H1 (cell line): Measurements from ENCODE around the gene COMMD2.

Experiments
- ASH2L ChIP-seq: fragments of 200-600, 300-600 bp; sonication (generic); IDR thresholded peaks from one replicate; pipeline ENCODE4 v1.7.1; 2017; ENCODE audit warnings: low read length
- MAFK ChIP-seq: IDR thresholded peaks from 2 replicates; pipeline ENCODE4 v1.6.1; 2012; ENCODE audit warnings: low read depth, mild to moderate bottlenecking, improper control_type of control experiment, low read length
- POLR2A ChIP-seq, 2 experiments: IDR thresholded peaks; 1 replicate in 1 of 2; 2 replicates in 1 of 2; pipeline ENCODE4 v1.6.1; 2011; ENCODE audit warnings: low read depth in 2 of 2, low read length in 2 of 2, mild to moderate bottlenecking in 2 of 2; ENCODE audit errors: control extremely low read depth in 1 of 2
- SIX5 ChIP-seq: IDR thresholded peaks from 2 replicates; pipeline ENCODE4 v1.6.1; 2011; ENCODE audit warnings: mild to moderate bottlenecking, low read depth, low read length
- TF ChIP-seq, protein P1 (sequence below), 3 experiments: IDR thresholded peaks; 1 replicate in 2 of 3; 2 replicates in 1 of 3; pipeline versions ENCODE4 v1.5.1 to v1.6.1; 2011; ENCODE audit warnings: low read length in 3 of 3, mild to moderate bottlenecking in 3 of 3, inconsistent platforms in 2 of 3, low read depth in 1 of 3, moderate library complexity in 1 of 3; ENCODE audit not compliant: insufficient read depth in 1 of 3; ENCODE audit errors: control extremely low read depth in 1 of 3
- TF ChIP-seq, protein P2 (sequence below): IDR thresholded peaks from 2 replicates; pipeline ENCODE4 v1.6.1; 2012; ENCODE audit warnings: low read length, inconsistent platforms

DNA sequence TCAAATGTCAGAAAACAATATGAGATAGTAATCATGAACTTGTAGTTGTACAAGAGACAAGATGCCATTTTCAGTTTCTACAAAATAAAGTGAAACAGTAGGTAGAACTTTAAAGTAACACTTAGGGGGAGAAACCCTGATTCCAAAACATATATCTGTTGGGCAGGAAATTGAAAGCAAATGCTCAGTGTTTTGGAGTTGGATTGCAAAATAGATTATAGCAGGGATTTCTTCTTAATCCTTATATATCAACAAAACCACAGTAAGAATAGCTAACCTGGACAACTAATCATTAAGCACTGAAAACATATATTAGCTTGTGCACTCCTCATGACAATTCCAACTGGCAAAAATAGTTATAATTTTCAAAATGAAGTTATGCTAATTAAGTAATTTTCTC lies 46.9 kb downstream of the COMMD2 start:
- TF ChIP-seq POLR2A (IDR thresholded peaks at IDR 0.05; ENCODE audit: control extremely low read depth in 1 of 2, low read depth in 2 of 2, low read length in 2 of 2): no peak
- no peak for TF ChIP-seq ASH2L
- TF ChIP-seq, protein P1, sequence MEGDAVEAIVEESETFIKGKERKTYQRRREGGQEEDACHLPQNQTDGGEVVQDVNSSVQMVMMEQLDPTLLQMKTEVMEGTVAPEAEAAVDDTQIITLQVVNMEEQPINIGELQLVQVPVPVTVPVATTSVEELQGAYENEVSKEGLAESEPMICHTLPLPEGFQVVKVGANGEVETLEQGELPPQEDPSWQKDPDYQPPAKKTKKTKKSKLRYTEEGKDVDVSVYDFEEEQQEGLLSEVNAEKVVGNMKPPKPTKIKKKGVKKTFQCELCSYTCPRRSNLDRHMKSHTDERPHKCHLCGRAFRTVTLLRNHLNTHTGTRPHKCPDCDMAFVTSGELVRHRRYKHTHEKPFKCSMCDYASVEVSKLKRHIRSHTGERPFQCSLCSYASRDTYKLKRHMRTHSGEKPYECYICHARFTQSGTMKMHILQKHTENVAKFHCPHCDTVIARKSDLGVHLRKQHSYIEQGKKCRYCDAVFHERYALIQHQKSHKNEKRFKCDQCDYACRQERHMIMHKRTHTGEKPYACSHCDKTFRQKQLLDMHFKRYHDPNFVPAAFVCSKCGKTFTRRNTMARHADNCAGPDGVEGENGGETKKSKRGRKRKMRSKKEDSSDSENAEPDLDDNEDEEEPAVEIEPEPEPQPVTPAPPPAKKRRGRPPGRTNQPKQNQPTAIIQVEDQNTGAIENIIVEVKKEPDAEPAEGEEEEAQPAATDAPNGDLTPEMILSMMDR (IDR thresholded peaks at IDR 0.05; ENCODE audit: control extremely low read depth in 1 of 3, insufficient read depth in 1 of 3, low read depth in 1 of 3, low read length in 3 of 3): no peak
- TF ChIP-seq MAFK: no peak
- TF ChIP-seq, protein P2, sequence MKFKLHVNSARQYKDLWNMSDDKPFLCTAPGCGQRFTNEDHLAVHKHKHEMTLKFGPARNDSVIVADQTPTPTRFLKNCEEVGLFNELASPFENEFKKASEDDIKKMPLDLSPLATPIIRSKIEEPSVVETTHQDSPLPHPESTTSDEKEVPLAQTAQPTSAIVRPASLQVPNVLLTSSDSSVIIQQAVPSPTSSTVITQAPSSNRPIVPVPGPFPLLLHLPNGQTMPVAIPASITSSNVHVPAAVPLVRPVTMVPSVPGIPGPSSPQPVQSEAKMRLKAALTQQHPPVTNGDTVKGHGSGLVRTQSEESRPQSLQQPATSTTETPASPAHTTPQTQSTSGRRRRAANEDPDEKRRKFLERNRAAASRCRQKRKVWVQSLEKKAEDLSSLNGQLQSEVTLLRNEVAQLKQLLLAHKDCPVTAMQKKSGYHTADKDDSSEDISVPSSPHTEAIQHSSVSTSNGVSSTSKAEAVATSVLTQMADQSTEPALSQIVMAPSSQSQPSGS: no peak
- TF ChIP-seq SIX5: no peak
